NCI-H1048 (cell line): Measurements from ENCODE around the gene SGSM2.

Experiments used
- DNase-seq: peaks from one replicate; lab custom pipeline; 2025; lab: John Stamatoyannopoulos, UW

The SGSM2 gene

DNA sequence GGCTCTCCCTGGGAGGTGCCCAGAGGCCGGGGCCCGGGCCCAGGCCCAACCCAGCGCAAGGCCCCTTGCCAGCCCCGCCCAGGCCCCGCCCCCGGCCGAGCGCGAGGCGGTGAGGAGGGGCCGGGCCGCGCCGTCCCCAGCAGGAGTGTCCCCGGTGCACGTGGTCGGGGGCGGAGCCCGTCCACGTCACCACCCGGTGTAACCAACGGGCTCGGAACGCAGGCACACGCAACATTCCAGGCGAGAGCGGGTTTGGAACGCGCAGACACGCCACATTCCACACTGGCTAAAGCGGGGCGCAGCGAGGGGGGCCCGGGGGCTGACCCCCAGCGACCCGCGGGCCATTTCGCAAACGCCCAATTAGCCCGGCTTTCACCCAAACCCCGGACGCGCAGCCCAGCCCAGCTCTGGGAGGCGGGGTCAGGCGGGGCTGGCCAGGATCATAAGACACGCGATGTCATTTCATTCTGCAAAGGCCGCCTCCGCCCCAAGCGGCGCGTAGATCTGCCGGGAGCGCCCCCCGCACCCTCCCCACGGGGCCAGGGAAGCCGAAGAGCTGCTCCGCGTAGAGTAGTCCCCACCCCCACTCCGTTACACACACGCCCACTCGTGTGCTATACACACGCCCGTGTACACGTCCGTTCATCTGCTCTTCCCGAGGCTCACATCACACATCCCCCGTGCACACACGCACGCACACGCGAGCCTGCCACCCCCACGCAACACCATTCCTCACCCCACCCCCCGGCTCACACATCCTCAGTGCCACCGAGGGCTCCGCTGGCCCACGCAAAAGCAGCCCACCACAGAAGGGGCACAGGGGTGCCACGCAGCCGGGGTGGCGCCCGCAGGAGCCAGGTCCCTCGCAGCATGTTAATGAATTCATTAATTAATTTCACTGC is 62.5 kb downstream of the SGSM2 start:
- peak; percentile 86 for DNase-seq

DNA sequence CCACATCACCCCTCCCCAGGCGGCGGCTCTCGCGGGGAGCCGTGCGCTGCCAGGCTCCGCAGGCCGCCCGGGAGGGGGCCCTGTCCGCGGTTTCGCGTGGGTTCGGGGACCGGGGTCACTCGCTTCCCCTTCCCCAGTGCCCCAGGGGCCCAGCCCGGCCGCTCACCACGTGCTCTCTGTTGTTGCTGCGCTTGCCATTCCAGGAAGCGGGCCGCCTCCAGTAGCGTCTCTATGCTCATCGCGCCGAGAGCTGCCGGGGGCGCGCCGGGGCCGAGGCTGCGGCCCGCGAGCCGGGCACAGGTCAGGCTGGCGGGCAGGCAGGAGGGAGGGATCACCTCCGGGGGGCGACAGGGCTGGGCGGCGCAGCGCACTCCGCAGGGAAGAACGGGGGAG is 63.2 kb downstream of the SGSM2 start:
- no peak for DNase-seq

DNA sequence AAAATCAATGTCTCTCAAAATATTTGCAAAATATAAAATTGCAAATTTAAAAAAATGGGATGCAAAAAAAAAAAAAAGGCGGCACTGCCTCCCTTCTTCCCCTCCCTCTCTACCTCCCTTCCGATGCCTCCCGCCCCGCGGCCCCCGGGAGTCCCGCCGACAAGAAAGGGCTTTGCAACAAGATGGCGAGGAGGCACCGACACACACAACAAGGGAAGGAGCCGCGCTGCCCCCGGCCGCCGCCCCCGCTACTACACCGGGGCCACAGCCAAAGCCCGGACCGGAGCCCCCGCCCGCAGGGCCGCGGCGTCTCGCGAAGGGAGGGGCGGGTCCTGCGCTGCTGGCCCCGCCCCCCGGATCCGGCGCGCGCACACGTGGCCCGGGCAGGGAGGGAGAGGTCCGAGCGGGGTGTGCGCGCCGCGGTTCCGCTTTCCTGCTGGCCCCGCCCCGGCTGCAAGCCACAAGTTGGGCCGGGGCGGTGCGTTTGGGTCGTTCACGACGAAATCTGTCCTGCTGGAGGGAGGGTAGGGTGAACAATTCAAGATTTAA is 63.6 kb downstream of the SGSM2 start, which contains the start of gene MNT:
Gene MNT, minus strand, starts transcription at position 184 of the 549 bp plus-strand sequence. CDS start 348 bp downstream, outside the sequence.
- DNase-seq = peak; percentile 81

DNA sequence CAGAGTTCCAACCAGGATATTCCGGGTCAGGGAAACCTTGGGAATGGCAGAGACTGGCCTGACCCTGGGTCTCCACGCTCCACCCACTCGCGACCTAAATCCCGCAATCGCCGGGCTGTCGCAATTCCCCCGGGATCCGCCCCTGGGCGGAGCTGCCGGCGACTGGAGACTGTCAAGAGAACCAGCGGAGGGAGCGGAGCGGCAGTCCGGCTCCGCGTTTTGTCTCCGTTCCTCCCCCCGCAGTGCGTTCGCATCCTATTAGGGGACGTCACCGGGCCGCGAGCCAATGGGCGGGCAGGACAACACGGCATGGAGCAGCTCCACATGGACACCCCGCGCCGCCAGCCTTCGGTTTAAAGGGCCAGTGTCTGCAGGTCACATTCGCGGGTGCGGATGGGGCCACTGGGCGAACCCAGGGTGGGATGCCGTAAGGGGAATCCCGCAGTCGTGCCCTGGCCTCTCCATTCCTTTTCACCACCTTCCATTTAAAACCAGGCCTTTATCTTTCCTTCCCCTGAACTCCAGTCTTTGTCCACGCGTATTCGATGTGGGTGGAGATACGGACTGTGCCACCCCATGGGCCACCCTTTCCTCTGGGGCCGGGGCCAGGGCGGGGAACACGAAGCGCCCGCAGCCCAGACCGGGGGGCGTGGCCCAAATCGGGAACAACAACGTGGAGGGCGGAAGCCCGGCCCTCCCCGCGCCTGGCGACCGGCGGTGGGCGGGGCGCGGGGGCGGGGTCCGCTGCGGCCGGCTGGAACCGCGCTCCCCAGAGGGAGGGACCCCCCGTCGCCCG is 64.3 kb downstream of the SGSM2 start:
- peak; percentile 97 for DNase-seq

DNA sequence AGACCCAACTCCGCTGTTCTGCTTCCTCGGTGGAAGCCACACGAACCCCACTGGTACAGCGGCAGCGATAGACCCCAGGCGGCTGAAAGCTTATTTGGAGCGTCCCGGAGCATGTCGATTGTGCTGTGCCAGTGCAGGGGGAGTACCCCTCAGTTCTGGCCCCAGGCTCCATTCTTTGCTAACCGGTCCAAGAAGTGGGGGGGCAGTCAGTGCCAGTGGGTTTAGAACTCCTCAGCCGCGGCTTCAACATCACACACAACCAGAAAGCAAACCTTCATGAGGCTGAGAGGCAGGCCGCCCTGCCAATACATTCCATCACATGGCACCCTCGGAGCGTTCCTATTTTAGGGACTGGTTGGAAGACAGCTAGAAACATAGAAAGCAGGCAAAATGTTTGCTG is 65.2 kb downstream of the SGSM2 start:
- DNase-seq = no peak

DNA sequence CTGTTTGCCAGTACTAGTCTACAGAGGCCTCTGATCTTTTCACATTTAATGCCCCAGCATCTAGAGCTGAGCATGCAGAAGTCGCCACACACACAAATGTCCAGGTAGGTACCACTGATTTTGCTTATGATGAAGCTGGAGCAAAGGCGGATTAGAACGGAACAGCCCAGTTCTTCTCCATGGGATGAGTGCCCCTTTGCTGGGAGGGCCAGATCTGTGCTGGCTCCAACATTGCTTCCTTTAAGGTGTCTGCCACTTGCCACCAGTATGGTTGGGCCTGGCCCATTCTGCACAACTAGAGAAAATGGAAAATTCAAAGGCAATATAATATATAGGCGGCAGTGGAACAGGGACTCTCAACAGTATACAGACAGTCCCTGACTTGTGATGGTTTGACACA is 65.7 kb downstream of the SGSM2 start:
- no peak for DNase-seq

DNA sequence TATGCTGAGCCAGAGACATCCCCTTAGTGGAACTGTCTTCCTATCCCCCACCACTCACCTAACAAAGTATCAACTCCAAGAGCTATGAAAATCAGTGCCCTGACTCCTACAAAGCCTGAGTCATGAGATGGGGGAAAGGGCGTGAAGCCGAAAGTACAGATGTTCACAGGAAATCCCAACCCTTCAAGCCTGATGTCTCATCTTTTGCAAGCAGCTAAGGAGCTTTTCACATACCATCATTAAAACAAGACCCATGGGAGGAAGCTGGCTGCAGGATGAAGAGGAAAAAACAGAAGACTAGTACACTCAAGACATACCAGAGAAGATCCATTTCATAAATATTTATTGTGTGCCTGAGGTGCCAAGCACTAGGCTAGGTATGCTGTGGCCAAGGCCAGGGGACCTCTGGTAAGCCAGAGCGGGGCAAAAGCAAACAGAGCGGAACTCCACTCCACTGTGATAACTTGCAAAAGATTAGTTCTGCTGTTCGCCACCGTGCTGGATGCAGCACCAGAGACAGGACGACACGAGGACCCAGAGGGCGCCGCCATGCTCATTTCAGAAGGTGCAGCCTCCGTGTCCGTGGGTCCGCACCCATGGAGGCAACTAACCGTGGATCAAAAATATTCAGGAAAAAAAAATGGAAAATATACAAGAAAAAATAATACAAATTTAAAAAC is 68.1 kb downstream of the SGSM2 start:
- DNase-seq = no peak

DNA sequence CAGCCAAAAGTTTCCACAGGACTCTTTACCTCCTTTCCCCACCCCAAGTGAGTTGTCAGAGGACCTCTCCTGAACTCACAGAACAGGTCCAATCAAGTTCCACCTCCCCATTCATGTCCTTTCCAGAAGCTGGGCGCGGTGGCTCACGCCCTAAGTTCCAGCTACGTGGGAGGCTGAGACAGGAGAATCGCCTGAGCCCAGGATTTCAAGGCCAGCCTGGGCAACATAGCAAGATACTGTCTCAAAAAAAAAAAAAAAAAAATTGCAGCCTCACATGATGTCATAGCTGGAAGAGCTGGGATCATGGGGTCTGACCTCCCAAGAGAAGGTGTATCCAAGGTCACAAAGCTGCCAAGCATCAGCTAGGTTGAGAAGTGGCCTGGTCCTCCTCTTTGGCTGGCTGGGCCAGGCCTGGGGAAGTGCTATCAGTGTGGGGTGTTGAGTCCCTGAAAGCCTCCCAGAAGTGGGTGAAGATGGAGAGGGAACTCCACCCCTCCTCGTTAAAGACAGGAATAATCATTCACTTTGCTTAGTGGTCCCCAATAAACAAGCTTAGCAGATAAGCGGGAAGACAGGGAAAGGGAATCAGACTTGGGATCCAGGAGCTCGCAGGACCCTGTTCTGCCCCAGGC is 69.1 kb downstream of the SGSM2 start:
- DNase-seq = no peak

DNA sequence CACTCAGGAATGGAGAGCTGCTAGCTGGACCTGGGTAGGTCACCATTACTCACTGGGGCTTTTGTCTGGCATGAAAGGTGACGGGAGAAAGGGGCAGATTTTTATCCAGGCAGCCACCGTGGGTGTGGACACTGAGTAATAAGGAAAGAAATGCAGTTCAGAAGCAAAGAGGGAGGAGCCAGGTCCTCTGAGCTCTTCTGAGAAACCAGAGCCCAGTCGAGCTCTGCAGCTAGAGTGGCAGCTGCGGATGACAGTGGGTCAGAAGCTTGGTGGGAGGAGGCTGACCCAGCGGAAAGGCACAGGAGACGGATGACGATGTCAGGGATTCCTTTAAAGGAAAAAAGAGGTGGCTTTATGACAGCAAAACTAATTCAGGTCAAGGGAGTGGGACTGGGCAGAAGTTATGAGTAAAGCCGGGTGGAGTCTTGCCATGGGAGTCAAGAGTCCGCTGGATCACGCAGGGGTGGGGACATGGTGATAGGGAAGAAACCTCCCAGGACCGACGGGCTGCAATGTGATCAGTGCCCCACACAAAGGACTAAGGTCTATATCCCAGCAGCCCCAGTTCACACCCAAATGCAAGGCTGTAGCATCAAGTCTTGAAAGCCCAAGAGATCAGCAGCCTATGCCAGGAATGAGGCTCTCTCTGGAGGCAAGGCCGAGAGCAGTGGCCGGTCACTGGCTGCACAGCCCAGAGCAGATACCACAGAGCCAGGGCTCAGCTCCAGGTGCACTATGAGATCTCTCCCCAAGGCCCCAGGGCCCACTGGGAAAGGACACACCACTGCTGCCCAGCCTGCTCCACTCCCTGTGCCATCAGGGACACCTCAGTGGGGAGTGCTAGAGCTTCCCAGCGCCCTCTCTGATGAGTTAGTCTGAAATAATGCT is 69.8 kb downstream of the SGSM2 start:
- no peak for DNase-seq

DNA sequence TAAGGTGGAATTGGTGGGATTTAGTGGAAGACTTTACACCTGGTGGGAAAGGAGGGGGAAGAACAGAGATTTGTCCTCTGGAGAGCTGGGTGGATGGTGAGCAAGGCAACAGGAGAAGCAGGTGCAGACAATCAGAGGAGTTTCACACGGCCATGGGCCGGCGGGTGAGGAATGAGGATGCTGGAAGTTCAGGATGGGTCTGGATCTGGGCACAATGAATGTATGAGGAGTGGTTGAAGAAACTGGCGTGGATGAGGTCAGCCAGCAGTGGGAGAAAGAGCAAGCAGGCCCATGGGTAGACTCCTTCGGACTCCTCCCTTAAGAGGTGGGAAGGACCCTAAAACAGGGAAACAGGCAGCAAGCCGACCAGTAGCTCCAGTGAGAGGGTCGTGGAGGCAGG is 73.7 kb downstream of the SGSM2 start:
- DNase-seq = no peak

DNA sequence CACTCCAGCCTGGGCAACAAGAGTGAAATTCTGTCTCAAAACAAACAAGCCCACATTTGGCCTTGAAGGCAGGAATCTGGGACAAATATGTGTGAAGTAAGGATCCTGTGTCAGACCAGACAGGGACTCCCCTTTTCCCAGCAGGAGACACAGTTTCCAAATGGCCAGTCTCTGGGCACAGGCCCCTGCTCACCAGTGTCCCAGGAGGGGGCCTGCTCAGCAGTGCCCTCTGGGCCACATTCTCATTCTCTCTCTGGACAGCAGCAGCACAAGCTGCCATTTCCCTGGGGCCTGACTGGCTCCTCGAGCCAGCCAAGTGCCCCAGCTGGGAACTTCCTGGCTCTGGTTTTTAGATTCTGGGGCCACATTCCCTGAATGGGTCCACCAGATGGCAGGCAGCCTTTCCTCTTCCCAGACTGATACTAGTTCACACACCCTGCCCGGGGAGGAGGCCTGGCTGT is 75.3 kb downstream of the SGSM2 start:
- no peak for DNase-seq

DNA sequence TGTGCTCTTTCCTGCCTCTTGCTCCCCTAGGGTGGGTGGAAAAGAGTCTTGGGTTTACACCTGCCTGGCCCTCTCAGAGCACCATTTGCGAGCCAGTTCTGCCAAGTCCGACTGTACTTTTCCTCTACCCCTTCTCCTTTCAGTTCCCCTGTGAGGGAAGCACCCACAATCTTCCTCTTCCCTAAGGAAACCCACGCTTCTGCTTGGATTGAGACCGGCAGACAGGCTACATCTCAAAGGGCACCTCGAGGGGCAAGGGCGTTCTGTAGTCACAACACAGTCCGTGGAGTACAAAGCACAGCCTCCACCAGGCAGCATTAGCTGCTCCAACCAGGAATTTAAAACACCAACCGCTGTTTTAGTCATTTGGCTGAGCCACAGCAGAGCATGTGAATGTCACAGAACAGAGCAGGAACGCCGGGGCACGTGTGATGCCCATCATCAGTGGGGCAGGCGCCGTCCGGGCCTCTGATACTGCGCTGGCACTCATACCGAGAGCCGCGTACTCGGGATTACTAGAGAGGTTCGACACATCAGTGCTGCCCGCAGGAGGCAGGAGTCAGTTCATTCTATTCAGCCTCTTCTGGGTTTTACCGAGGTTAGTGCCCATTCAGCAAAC is 77.3 kb downstream of the SGSM2 start:
- no peak for DNase-seq

DNA sequence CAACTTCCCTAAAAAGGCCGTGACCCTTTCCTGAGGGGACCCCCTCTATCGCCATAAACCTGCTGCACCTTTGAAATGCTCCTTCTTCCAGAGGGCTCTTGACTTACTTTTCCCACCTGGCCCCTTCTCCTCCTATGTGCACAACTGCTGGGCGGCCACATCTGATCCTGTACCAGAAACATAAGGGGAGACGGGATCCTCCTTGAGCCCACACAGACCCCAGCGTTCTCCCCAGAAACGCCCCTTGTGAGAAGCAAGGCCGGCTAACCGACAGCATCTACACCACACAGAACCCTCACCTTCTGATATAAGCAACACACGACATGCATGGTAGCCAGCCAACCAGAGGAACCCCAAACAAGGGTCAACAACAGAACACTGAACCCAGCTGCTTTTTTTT is 77.8 kb downstream of the SGSM2 start:
- DNase-seq = no peak

DNA sequence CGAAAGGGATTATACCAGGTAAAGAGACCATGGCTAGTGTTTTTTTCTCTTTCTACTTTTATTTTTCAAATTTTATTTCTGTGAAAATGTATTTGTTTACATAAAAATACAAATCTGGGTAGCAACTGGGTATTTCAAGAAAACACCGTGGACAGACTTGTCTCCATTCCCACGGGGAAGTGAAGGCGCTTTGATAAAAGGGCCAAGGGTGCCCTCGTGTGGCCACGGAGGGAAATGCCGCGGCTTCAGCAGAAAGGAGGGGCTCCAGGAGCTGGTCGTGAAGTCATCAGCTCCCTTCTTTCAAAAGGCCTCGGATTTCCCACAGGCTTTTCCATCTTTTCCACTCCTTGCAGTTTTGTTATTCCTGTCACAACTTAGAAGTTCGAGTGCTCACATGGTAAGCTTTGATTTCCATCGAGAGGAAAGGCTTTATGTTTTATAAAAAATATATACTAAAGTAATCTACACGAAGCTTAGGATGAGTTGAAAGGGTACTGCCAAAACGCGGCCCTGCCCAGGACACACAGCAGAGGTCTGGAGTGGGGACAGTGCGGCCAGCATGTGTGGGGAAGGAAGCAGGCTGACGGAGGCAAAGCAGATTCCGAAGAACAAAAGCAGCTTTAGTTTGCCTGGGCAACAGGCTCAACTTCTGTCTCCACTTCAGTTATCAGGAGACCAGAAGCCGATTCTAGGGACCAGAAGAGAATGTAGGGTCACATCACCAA is 78.9 kb downstream of the SGSM2 start:
- DNase-seq = peak; percentile 11

DNA sequence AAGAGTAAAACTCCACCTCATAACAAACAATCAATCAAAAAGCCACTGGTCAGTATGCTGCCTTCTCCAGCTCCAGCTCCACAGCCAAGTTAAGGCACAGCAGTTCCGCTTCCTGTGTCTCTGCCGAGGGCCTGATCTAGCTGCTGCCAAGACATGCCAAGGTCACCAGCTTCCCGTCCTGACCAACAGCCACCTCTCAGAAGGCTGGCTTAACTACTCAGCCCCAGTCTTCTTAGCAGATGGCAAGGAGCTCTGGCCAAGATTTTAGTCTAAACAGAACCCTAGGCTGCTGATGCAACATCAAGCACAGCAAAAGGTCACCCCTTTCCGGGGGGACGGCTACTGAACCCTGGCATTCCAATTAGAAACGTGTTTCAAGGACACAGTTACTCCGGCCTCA is 81.3 kb downstream of the SGSM2 start:
- no peak for DNase-seq

DNA sequence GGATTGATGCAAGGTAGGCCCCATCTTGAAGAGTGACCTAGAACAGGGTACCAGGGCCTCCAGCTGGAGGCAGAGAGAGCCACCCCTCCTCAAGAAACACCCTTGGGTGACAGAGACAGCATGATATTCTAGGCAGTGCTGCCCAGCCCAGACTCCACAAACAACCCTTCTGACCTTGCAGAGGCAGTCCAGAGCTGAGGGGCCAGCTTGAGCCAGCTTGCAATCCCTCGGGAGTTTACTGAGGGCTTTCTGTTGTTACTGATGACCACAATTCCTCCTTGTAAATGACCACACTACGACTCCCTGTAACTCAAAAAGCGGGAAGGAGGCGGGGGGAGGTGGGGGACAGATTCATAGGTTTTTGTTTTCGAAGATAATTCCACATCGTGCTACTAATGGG is 82.2 kb downstream of the SGSM2 start:
- no peak for DNase-seq

DNA sequence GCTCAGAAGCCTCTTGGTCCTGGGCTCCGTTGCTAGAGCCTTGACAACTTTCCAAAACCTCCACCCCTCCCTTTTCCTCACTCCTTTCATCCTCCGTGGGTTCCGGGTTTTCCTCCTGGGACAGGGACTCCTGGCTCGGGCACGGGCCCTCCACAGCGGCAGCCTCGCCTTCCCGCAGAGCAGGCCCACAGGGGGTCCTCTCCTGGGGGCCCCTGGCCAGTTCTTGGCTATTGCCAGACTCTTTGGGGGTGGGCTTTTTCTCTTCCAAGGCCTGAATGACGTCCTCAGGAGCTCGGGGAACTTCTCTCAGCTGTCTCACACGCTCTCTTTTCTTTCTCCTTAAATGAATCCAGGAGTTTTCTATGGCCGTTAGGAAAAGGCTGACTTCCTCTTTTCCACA is 82.9 kb downstream of the SGSM2 start:
- no peak for DNase-seq

DNA sequence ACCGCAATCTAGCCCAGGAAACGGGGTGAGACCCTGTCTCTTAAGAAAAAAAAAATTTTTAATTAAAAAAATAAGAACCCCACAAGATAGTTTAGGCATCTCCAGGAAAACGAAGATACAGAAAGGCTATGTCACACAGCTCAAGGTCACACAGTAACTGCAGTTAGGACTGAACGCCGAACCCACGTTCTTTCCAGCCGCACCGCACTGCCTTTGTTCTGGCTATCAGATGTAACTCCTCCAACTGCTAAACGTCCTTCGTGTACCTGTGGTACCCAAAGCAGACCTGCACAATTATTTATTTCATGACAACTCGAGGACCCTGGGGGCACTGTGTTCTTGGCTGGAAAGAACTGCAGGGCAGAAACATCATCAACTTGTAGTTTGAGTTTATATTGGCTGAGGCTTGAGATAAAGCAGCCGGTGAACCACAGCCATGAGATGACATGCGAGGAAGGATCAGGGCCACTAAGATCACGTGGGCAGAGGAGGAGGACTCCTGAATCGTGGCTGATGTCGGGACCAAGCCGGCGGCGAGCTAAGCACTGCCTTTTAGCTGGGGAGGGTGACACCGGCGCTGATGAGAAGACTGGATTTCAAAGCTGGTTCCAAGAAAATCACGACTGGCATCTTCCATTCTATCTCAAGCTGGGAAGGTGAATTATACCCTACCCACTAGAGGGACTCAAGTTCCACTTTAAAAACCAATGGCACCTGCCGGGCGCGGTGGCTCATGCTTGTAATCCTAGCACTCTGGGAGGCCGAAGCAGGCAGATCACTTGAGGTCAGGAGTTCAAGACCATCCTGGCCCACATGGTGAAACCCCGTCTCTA is 84.2 kb downstream of the SGSM2 start:
- DNase-seq = no peak

DNA sequence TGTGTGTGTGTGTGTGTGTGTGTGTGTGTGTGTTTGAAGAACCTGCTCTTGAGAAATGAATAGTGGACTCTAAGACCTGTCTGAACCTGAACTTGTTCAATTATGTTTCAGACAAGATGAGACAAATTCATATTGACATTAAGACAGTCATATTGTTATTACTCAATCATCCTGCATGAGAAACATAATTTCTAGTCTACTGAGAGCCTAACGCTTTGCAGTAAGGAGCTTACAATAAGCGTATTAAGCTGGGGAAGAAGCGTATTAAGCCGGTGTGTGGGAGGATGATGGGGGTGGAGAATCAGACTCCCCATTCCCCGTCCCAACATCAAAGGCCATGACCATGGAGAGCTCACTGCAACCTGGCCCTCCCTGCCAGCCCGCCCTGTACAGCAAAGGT is 86.0 kb downstream of the SGSM2 start:
- no peak for DNase-seq
